Measurements from ENCODE around the gene TUT1. TPM values are rescaled to one million over a fixed set of nuclear protein-coding genes. Genes with fewer than 3 reads are reported as not detected.
A peak's percentile ranks its signal among the peaks of the same experiment; 100 is the strongest.

TUT1 gene
- polyA plus RNA-seq, 4 donors = 19.7 to 28.5 (median 22.7) TPM

DNA sequence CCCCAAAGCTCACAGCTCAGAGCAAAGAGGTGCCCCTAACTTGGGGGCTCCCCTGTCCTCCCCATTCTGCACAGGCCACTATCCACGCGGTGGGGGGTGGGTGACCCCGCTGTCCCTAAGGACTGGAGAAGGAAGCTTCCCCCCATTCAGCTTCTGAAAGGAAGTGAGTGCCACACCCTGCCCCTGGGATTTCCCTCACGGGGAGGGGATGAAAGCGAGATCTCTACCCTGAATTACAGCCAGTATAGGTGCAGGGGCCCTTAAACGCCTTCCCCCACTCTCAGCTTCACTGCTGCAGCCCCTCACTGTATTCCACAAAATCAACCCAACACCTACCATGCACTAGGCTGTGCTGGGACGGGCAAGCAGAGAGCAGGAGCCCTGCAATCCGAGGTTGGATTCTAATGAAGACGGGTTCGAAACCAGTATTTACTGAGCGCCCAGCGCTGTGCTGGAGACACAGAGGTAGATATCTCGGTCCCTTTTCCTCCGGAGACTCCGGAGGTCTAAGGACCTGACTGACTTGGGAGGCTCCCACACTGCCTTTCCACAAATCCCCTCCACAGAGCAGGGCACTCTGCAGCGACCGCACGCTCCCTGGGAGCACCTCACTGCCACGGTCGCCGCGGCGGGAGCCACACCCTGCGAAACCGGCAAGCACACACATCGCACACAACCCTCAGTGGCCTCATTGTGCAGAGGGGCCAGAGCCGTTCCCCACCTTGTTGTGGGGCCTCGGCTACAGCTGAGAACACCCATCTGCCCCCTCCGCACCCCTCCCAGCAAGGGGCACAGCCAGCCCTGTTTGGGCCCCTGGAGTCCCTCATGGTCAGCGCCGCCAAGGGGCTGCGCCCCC, 46.5 kb downstream of the TUT1 start:
- DNase-seq (ENCODE audit: low read depth in 4 of 4, low spot score in 2 of 4) = no peak

DNA sequence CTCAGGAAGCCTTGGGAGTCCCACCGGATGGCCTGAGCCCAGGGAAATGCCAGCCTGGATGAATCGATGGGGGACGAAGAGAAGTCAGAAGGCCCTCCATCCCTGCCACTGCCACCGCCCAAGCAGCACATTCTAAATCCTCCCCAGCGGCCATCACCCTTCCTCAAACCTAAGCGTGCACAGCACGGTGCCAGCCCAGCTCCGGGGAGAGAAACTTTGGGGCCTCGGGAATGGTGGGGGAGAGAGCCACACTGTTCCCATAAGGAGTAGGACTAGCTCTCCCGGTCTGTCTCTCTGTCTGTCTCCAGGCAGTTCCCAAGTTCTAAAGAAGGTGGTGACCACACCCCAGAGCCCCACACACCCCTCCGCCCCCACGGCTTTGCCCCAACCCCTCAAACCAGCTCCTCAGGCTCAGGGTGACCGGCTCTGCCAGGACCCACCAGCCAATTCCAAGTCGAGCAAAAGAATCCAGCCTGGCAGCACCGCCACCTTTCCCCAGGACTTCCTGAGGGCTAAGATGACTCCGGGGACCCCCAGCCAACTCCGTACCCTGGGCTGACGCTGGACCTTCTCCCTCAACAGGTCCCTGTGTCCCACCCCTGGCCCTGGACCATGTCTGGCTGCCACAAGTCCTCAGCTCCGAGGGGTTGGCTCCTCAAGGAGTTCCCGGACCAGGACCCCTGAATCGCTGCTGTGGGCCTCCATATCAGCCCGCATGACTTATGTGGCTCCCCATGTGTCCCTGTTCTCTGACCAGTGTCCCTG, 47.5 kb downstream of the TUT1 start:
- DNase-seq (ENCODE audit: low read depth in 4 of 4, low spot score in 2 of 4) = no peak

DNA sequence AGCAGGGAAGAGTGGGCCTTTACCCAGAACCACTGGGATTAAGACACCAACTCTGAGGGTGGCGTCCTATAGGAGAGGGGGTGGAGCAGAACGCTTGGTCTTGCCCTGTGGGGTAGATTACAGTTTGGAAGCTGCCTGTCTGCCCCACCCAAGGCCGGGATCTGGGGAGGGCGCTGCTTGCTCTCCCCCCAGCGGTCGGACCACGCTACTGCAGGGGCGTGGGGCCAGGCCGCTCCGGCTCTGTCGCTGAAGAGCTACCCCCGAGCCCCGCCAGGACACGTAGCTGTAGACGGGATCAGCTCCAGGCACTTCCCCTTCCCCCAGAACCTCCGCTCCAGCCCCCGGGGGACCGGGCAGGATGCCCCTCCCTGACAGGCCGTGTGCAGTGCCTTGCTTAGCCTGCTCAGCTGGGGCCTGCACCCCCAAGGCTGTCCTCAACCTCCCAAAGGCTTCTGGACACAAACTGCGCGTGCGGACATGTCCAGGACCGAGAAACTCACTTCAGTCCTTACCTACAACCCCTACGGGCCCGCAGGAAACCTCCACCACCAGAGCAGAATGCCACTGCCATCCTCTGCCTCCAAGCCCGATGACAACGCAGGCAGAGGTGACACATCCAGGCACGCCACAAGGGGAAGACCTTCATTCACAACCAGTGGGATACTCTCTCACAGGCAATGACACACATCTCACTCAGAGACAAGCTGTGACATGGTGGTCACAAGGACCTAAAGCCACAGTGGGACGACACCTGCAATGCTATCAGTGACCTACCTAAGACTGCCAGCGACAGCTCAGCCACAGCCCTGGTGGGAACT, 48.4 kb downstream of the TUT1 start:
- peak in 1 of 4 donors; percentile 53 for DNase-seq (ENCODE audit: low read depth in 4 of 4, low spot score in 2 of 4)

DNA sequence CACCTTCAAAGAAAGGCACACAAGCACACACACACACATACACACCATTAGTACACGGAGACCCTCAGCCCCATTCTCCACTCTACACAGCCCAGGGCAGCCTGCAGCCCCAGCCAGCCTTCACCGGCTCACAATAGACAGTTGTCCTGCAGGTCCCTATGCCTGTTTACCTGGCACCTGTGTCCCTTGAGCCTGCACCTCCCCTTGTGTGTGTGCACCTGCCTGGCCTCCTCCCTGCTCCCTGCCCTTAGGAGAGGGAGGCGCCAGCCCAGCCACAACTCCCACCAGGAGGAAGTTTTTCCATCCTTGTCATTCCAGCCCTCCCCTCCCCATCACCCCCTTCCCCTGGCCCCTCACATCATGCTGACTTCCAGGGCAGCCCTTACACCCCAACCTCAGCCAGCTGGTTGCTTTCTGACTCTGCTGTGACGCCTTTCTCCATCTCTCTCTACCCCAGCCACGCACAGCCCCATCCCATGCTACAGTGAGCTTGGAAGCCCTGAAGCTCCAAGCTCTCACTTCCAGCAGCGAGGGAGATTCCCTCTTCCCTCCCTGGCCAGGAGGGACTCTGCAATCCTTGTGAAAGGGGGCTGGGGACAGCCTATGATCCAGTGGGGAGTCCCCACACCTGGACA, 49.1 kb downstream of the TUT1 start:
- DNase-seq (ENCODE audit: low read depth in 4 of 4, low spot score in 2 of 4) = no peak

DNA sequence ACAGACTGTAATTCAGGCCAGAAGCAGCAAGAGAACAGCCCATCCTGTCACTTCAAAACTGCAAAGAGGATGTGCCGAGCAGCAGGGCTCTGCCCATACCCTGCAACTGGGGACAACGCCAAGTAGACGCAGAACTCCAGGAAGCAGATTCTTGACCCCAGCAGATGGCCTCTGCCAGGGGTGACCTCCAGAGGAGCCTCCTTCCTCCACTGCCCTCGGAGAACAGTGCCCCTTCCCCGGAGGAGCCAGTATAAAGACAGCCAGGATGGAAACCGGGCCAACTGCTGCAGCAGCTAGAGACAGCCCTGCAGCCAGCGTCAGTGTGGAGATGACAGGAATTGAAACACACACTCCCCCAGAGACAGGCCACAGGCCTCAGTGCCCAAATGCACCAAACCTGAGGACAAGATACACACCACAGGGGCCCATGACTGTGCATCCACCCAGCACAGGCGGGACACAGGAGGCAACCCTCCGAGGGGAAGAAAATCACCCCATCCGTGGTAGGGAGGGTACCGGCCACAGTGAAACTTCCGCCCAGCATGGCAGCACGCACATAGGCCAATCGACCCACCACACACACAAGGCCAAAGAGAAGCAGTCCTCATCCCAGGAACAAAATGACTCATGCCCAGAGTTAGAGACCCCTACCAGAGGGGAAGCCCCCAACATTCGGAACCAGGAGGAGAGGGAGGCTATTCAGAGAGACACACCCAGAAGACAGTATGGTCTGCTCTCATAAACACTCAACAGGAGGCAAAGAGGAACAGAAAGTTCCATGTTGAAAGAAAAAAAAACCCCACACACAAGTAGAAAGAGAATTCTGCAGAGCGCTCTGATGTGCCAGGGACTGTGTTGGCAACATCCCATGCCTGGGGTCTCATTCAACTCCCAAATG, 50.3 kb downstream of the TUT1 start:
- DNase-seq (ENCODE audit: low read depth in 4 of 4, low spot score in 2 of 4) = no peak

DNA sequence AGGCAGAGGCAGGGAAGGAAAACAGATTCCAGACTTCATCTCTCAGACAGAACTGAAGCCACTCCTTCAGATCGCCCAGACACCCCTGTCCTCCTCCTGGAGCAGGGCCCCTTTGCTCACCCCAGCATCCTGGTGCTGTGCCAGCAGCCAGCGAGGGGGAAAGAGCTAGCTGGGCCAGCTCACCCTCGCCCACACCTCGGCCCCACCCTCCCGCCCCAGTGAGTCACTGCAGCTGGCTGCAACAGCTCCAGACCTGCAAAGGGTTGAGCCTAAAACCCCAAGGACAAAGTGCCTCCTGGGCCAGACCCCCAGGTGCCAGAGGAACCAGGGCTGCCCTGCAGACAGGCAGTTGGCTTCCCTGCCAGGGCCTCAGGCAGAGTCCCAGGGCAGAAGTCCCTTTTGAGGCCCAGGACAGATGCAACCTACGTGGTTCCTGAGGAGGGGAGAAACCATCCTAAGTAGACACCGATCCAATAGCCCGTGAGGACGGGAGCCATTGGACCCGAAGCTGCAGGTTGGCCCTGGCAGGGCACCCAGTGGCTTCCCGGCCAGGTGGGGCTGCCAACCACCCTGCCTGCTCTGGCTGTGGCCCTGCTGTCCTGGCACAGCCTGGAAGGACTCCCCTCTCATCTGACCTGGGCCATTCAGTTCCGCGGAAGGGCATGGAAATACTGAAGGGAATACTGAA, 51.9 kb downstream of the TUT1 start:
- DNase-seq (ENCODE audit: low read depth in 4 of 4, low spot score in 2 of 4) = no peak

DNA sequence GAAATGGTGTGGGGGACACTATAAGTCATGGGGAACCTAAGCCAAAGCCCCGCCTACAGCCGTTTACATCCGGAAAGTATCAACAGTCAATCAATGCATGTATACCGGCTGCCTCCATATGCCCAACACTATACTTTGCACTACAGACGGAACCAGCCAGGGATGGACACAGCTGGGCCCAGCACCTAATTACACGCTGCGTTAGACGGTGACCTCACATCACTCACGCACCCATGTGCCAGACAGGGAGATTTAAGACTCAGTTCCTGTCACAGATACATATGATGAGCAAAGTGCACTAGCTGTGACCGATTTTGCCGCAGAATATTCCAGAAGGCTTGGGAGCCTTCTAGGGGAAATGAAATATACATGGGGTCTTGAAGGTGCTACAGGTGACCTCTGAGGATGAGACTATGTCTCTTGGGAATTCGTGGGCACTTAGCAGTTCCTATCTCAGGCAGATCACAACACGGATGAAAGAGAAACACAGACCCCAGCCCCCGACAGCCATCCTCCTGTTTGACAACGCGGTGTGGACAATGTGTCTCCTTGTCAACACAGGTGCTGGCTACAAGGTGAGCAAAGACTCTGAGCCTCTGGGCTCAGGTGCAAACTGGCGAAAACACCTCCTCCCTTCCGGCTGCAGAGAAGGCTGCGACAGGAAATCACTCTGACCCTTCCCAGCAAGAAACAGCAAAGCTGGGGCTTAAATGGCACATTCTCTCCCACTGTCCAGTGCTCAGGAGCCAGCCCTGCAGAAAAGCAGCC, 52.7 kb downstream of the TUT1 start:
- no peak for DNase-seq (ENCODE audit: low read depth in 4 of 4, low spot score in 2 of 4)

DNA sequence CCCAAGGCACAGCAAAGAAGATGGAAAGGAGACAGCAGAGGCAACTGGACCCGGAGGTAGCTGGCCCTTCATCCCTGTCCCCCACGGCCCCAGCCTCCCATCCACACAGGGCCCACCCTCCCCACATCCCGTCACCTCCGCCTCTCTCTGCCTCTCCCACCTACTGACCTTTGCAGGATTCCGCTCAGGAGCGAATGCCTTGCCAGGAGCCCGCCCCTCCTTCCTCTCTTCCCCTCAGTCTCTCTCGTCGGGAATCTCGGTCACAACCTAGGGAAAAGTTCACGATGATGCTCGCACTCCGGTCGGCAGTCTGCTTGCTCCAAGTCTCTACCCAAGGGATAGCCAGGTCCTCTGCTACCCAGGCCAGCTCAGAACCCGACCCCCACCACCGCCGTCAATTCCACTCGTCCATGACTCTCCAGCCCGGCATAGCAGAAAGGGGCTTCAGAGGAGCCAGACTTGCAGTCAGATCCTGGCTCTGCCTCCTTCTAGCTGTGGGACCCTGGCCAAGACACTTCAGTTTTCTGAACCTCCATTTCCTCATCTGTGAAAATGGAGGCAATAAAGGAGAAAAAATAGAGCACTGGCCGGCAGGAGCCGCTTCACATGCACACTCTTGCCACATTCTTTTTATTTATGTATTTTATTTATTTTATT, 54.9 kb downstream of the TUT1 start:
- no peak for DNase-seq (ENCODE audit: low read depth in 4 of 4, low spot score in 2 of 4)

DNA sequence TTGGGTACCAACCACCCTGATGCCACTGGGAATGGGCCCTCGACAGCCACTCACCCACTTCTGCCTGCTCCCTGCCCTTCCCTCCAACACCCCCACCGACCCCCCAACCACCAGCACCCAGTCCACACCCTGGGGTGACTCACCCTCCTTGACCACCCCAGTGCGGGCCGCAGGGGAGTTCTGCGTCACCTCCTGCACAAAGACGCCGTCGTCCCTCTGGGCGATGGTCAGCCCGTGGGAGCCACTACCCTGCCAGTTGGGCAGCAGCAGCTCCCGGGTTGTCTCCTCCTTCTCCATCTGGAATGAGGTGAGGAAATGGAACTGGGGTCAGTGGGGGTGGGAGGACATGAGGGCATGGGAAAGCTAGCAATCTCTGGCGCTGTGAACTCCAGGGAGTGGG, 55.5 kb downstream of the TUT1 start:
- no peak for DNase-seq (ENCODE audit: low read depth in 4 of 4, low spot score in 2 of 4)

DNA sequence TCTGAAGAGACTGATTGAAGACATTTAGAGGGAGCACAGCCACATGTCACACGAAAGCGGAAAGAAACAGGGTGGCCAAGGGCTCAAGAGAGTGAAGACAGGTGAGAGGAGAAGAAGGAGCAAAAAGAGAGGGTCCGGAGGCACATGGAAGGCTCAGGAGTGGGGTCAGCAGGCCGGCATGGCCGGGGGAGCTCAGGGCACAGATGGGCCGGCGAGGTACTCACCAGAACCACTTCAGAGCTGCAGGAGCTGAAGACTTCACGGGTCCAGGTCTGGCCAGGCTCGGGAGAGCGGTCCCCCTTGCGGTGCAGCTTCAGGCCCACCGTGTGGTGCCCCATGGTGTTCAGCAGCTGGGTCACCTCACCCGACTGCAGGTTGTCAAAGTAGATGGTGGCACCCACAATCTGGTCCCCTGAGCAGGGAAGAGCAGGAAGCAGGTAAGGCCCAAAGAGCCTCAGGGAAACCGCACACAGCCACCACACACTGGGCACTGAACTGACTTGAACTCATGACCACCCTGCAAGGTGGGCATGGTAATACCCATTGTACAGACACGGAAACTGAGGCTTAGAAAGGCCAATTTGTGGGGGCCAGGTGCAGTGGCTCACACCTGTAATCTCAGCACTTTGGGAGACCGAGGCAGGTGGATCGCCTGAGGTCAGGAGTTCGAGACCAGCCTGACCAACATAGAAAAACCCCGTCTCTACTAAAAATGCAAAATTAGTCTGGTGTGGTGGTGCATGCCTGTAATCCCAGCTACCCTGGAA, 56.4 kb downstream of the TUT1 start:
- no peak for DNase-seq (ENCODE audit: low read depth in 4 of 4, low spot score in 2 of 4)

DNA sequence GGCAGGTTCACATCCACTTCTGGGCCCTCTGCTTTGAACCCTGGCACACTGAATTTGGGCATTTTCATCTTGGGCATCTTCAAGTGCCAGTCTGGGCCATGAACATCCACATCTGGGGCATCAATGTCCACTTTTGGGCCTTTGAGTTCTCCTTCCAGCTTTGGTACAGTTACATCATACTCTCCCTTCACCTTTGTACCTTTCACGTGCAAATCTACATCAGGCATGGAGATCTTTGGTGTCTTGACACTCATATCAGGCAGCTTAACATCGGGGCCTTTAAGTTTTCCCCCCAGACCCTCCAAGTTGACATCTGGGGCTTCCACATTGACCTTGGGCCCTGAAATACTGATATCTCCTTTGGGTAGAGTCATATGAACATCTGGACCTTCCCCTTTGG, 59.2 kb downstream of the TUT1 start:
- DNase-seq (ENCODE audit: low read depth in 4 of 4, low spot score in 2 of 4) = no peak

Other genes starting within 250 kb of the TUT1 start
- not detected for gene SCGB1A1, start 172.5 kb downstream of the TUT1 start, polyA plus RNA-seq (ENCODE audit: insufficient read length in 4 of 4)
- gene AHNAK, start 44.7 kb downstream of the TUT1 start, polyA plus RNA-seq (ENCODE audit: insufficient read length in 4 of 4) = 100 to 1,000 TPM; 182 to 215 (median 196) TPM
- gene EEF1G, start 17.6 kb downstream of the TUT1 start, polyA plus RNA-seq (ENCODE audit: insufficient read length in 4 of 4) = 1,000 to 10,000 TPM; 2,022 to 2,343 (median 2,282) TPM
- gene MTA2, start 10.3 kb upstream of the TUT1 start, polyA plus RNA-seq (ENCODE audit: insufficient read length in 4 of 4) = 10 to 100 TPM; 86.4 to 99.3 (median 90.3) TPM
- gene EML3, start 21.3 kb upstream of the TUT1 start, polyA plus RNA-seq (ENCODE audit: insufficient read length in 4 of 4) = 10 to 100 TPM; 25.9 to 46.8 (median 41.2) TPM
- gene ROM1, start 21.7 kb upstream of the TUT1 start, polyA plus RNA-seq (ENCODE audit: insufficient read length in 4 of 4) = 1 to 10 TPM; 2.8 to 4.8 (median 4.0) TPM
- 10 to 100 TPM; 21.3 to 44.9 (median 41.3) TPM for gene B3GAT3, start 30.5 kb upstream of the TUT1 start, polyA plus RNA-seq (ENCODE audit: insufficient read length in 4 of 4)
- 100 to 1,000 TPM; 373 to 393 (median 382) TPM for gene GANAB, start 55.1 kb upstream of the TUT1 start, polyA plus RNA-seq (ENCODE audit: insufficient read length in 4 of 4)
- gene INTS5, start 61.8 kb upstream of the TUT1 start, polyA plus RNA-seq (ENCODE audit: insufficient read length in 4 of 4) = 10 to 100 TPM; 18.3 to 23.9 (median 21.8) TPM
- 10 to 100 TPM; 49.4 to 63.8 (median 57.8) TPM for gene C11orf98, start 73.7 kb upstream of the TUT1 start, polyA plus RNA-seq (ENCODE audit: insufficient read length in 4 of 4)
- 1 to 10 TPM; 3.9 to 8.9 (median 6.2) TPM for gene CSKMT, start 73.8 kb upstream of the TUT1 start, polyA plus RNA-seq (ENCODE audit: insufficient read length in 4 of 4)
- 10 to 100 TPM in 2 of 4 donors, 1 to 10 TPM in 2; 7.7 to 13.9 (median 11.1) TPM for gene UQCC3, start 80.2 kb upstream of the TUT1 start, polyA plus RNA-seq (ENCODE audit: insufficient read length in 4 of 4)
- gene LBHD1, start 80.7 kb upstream of the TUT1 start, polyA plus RNA-seq (ENCODE audit: insufficient read length in 4 of 4) = 10 to 100 TPM in 1 of 4 donors, 1 to 10 TPM in 3; 5.3 to 12.9 (median 9.0) TPM
- 100 to 1,000 TPM; 151 to 187 (median 174) TPM for gene UBXN1, start 87.5 kb upstream of the TUT1 start, polyA plus RNA-seq (ENCODE audit: insufficient read length in 4 of 4)
- gene LRRN4CL, start 98.0 kb upstream of the TUT1 start, polyA plus RNA-seq (ENCODE audit: insufficient read length in 4 of 4) = 1 to 10 TPM in 3 of 4 donors, under 1 TPM in 1; 0.99 to 1.3 (median 1.1) TPM
- 10 to 100 TPM; 64.2 to 81.1 (median 72.0) TPM for gene BSCL2, start 115.9 kb upstream of the TUT1 start, polyA plus RNA-seq (ENCODE audit: insufficient read length in 4 of 4)
- 1 to 10 TPM; 1.4 to 3.8 (median 2.4) TPM for gene GNG3, start 116.2 kb upstream of the TUT1 start, polyA plus RNA-seq (ENCODE audit: insufficient read length in 4 of 4)
- 10 to 100 TPM; 75.9 to 91.8 (median 81.6) TPM for gene HNRNPUL2, start 135.9 kb upstream of the TUT1 start, polyA plus RNA-seq (ENCODE audit: insufficient read length in 4 of 4)
- 10 to 100 TPM; 35.7 to 47.7 (median 42.8) TPM for gene TTC9C, start 137.0 kb upstream of the TUT1 start, polyA plus RNA-seq (ENCODE audit: insufficient read length in 4 of 4)
- gene ZBTB3, start 162.6 kb upstream of the TUT1 start, polyA plus RNA-seq (ENCODE audit: insufficient read length in 4 of 4) = 1 to 10 TPM; 8.0 to 9.6 (median 8.5) TPM
- 100 to 1,000 TPM; 132 to 173 (median 146) TPM for gene POLR2G, start 170.1 kb upstream of the TUT1 start, polyA plus RNA-seq (ENCODE audit: insufficient read length in 4 of 4)
- 10 to 100 TPM; 27.5 to 40.2 (median 37.2) TPM for gene TAF6L, start 179.9 kb upstream of the TUT1 start, polyA plus RNA-seq (ENCODE audit: insufficient read length in 4 of 4)
- 10 to 100 TPM; 65.7 to 71.3 (median 67.2) TPM for gene TMEM179B, start 195.9 kb upstream of the TUT1 start, polyA plus RNA-seq (ENCODE audit: insufficient read length in 4 of 4)
- 10 to 100 TPM; 25.2 to 36.2 (median 29.6) TPM for gene TMEM223, start 200.5 kb upstream of the TUT1 start, polyA plus RNA-seq (ENCODE audit: insufficient read length in 4 of 4)
- 100 to 1,000 TPM; 108 to 134 (median 119) TPM for gene NXF1, start 213.9 kb upstream of the TUT1 start, polyA plus RNA-seq (ENCODE audit: insufficient read length in 4 of 4)
- gene STX5, start 240.5 kb upstream of the TUT1 start, polyA plus RNA-seq (ENCODE audit: insufficient read length in 4 of 4) = 10 to 100 TPM; 53.8 to 61.9 (median 56.1) TPM
- under 1 TPM in 1 of 4 donors, not detected in 3; 0.33 TPM for gene TEX54, start 241.3 kb upstream of the TUT1 start, polyA plus RNA-seq (ENCODE audit: insufficient read length in 4 of 4)
- 10 to 100 TPM; 34.0 to 50.7 (median 46.2) TPM for gene WDR74, start 248.1 kb upstream of the TUT1 start, polyA plus RNA-seq (ENCODE audit: insufficient read length in 4 of 4)

Measured in left renal cortex interstitium (tissue), 4 donors.